Peyer's patch (tissue), 4 donors: ENCODE data around the gene IGFBP4.

Experiments
- CTCF ChIP-seq, 6 experiments: fragments of 450-650 bp in 4 of 6; fragments of 200-600 bp in 2 of 6; sonication (generic) in 1 of 6; IDR thresholded peaks; one replicate each; pipeline ENCODE4 v1.5.1; 2017 to 2019; ENCODE audit warnings: antibody characterized with exemption in 6 of 6, mild to moderate bottlenecking in 3 of 6, moderate library complexity in 1 of 6
- POLR2A ChIP-seq, 2 donors: fragments of 450-650 bp; IDR thresholded peaks; one replicate each; pipeline ENCODE4 v1.5.1; 2017; ENCODE audit warnings: antibody characterized with exemption in 2 of 2, mild to moderate bottlenecking in 2 of 2, moderate library complexity in 2 of 2

GRCh38 chr17:40453881-40454612, 10.8 kb downstream of the IGFBP4 start:
- TF ChIP-seq CTCF (IDR thresholded peaks at IDR 0.05) (no peak), POLR2A (IDR thresholded peaks at IDR 0.05) (no peak)
